Epithelial cell of proximal tubule (primary cell): Measurements from ENCODE around the gene TLR2. TPM values are rescaled to one million over a fixed set of nuclear protein-coding genes. Genes with fewer than 3 reads are reported as not detected.

Source experiments
- DNase-seq: peaks from one replicate; pipeline ENCODE4 v3.0.0-alpha.2; 2011; ENCODE audit warnings: low read depth
- H3K4me3 ChIP-seq: 2 replicates; pipeline ENCODE4 v1.5.1; 2011; ENCODE audit warnings: low read depth, mild to moderate bottlenecking, low read length
- CTCF ChIP-seq: conservative IDR thresholded peaks from 2 replicates; pipeline ENCODE4 v1.5.1; 2012; ENCODE audit warnings: low read depth, mild to moderate bottlenecking, low read length
- total RNA-seq: library from RNA; depleted of rRNA; stranded (reverse); fragments of >200 nt; gene quantifications from 2 replicates; pipeline ENCODE4 v1.2.3, GENCODE V29; 2015

TLR2 gene
- total RNA-seq, 1 donor from 2014 or later = 13.8 TPM

DNA sequence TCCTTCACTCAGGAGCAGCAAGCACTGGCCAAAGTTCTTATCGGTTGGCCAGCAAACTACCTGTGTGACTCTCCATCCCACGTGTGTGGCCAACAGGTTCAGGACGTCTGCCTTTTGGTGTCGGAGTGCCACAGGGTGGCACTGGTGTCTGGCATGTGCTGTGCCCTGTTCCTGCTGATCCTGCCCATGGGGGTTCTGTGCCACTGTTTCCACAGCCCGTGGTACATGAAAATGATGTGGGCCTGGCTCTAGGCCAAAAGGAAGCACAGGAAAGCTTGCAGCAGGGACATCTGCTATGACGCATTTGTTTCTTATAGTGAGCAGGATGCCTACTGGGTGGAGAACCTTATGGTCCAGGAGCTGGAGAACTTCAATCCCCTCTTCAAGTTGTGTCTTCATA is 4.6 kb upstream of the TLR2 start:
- TF ChIP-seq CTCF = no peak
- DNase-seq = no peak
- H3K4me3 ChIP-seq = no peak overlapping the region

GRCh38 chr4:153683763-153684181 is 308 bp upstream of the TLR2 start:
- peak overlapping the region; percentile 59 for H3K4me3 ChIP-seq
- no peak for TF ChIP-seq CTCF
- DNase-seq = no peak

DNA sequence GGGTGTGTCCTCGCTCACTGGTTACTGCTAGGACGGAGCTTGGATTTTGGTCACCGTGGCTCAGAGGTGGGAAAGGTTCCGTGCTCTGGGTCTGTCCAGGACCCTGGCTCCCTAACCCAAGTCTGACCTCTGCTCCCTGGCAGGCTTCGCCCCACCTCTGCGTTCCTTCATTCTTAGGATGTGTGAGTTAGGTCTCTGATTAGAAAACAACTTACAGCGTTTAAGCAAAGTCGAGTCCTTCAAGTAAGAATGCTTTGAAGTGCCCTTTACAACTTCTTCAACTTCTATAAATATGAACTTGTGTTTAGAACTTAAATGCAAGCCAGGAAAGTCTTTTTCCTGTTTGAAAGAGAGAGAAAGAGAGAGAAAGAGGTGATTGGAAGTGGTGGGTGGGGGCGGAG is 891 bp downstream of the TLR2 start:
- TF ChIP-seq CTCF = no peak
- peak overlapping the region; percentile 59 for H3K4me3 ChIP-seq
- no peak for DNase-seq

GRCh38 chr4:153704522-153704921 is 20.4 kb downstream of the TLR2 start:
- no peak overlapping the region for H3K4me3 ChIP-seq
- no peak for DNase-seq
- TF ChIP-seq CTCF = no peak

- TF ChIP-seq CTCF = no peak
- no peak overlapping the region for H3K4me3 ChIP-seq
- no peak for DNase-seq
These were observed 21.8 kb downstream of the TLR2 start for GRCh38 chr4:153705743-153706468.

DNA sequence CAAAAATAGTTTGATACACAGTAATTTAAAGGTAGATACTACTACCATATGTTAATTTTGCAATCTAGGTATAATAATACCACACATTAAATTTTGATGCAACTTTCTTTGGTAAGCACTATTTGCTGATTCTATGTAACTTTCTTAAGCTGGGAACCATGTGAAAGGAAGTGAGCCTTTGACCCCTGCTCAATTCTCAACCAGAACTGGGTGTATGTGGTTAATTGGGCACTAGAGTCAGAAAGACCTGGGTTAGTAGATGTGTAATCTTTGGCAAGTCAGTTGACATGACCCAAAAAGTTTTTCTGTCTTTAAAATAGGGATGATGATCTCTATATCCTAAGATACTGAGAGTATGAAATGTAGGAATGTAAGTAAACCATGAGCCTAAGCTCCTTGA is 22.4 kb downstream of the TLR2 start:
- TF ChIP-seq CTCF = no peak
- no peak for DNase-seq
- no peak overlapping the region for H3K4me3 ChIP-seq

DNA sequence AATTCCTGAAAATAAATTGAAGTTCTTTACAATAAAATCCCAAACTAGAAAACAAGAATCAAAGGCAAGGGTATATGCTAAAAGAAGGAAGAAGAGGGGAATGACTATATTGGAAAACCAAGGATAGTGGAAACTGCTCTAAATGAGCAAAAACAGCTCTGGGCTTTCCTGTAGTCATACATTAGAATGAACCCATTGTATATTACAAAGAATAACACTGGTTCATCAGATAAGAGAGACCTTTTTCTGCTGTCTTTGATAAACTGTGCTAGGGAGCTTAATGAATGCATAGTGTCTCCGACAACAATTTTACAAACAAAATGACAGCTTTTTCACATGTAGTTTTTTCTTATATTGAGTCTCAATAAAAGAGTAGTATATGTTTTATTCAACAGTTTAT is 26.6 kb downstream of the TLR2 start:
- H3K4me3 ChIP-seq = no peak overlapping the region
- no peak for DNase-seq
- TF ChIP-seq CTCF = no peak
